NCI-H2171 (cell line): Measurements from ENCODE around the gene VTI1A.
"Not testable (repeated sequence)": the region's sequence is repeated elsewhere in the genome, so short reads cannot be mapped to it uniquely, and the experiment has no call there.

Experiments
- DNase-seq: peaks from one replicate; lab custom pipeline; 2025; lab: John Stamatoyannopoulos, UW

Gene VTI1A

DNA sequence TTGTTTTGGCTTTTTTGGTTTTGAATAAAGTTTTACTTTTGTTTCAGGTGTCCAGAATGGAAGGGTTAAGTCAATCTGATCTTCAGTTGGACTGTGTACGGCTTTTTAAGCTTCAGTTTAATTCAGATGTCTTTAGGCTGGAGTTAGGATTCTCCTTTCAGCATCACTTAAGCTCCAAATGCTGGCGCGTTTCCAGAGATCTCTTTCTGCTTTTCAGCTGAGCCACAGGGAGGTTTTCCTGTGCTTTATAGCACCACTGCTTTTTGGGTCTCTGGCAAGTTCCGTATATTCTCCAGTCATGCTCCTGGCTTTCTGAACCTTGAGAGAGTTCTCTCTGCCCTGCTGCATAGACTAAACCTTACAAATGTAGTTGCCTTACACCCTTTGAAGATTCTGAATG, 60.0 kb downstream of the VTI1A start:
- DNase-seq, result no peak

DNA sequence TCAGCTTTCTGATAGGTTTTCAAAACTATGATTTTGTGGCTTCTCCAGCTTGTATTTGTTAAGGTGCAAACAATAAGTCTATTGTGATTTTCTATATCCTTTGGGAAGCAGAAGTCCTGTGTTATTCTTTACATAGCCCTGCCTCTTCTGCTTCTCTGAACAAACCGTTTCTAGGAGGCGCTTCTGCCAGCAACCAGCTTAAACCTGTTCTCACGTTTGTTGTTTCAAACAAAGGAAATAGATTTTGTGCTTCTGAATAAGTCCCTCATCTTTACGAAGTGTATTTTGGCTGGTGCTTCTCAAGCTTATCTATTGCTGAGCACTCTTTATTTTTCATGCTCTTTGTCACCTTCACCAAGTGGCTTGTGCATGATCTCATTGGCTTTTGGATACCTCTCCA, 61.0 kb downstream of the VTI1A start:
- no peak for DNase-seq

DNA sequence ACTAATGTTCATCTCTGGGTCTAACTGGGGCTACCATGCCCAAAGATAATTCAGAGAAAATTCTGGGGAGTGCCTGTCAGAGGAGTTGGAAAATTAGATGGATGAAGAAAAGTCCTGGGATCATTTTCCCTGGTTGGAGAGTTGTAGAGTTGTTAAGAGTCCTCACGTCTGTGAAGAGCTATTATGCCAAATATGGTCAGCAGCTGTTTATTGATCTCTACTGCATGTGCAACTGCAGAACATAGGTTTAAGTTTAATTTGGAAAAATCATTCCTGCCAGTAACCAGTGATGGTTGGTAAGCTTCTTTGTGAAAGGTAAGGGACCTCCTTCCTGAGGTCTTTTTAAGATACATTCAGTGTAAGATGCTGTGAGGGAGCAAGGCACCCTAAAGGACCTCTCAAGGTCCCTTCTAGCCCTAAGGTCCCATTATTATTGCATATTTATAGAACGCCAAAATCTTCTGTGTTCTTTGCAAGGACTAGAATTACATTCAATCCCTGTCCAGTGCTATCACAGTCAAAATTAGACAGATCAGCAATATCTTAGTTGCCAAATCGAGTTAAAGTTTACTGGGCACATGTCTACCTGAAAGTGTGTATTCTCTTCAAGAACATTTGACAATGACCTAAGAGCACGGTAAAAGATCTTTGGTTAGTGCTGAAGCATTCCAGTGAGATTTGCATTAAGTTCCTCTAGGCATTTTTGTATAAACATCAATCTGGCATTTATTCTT, 62.7 kb downstream of the VTI1A start:
- no peak for DNase-seq

DNA sequence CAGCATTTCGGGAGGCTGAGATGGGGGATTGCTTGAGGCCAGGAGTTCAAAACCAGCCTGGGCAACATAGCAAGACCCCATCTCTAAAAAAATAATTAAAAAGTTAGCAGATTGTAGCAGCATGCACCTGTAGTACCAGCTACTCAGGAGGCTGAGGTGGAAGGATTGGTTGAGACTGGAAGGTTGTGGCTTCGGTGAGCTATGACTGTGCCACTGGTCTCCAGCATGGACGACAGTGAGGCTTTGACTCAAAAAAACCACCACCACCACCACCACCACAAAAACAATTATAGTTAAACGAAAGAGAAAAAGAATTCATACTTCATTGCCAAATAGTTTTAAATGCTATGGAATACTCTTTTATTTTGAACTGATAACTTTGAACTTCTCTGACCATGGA, 63.4 kb downstream of the VTI1A start:
- no peak for DNase-seq

DNA sequence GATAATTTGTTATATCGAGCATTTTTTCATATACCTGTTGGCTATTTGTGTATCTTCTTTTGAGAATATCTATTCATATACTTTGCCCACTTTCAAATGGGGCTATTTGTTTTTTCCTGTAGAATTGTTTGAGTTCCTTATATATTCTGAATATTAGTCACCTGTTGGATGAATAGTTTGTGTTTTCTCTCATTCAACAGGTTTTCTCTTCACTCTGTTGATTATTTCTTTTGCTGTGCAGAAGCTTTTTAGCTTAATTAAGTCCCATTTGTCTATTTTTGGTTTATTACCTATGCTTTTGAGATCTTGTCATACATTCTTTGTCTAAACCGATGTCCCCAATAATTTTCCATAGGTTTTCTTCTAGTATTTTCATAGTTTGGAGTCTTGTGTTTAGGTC, 65.3 kb downstream of the VTI1A start:
- DNase-seq, result no peak

DNA sequence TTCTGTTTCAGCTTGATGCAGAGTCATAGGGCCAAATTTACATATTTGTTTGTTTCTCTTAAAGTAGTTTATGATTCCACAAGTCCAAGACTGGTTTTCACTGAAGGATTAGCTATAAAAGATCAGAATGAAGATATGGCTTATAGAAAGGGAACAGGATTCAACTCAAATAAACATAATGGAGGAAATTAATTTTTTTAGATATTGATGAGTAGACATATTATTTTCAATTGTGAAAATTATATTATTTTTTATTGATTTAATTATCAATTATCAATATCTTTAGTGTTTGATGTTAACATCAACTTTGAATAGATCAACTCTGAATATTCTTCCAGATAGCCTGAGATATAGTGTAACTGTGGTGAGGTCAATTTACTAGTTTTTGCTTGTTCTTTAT, 68.1 kb downstream of the VTI1A start:
- DNase-seq, result no peak

DNA sequence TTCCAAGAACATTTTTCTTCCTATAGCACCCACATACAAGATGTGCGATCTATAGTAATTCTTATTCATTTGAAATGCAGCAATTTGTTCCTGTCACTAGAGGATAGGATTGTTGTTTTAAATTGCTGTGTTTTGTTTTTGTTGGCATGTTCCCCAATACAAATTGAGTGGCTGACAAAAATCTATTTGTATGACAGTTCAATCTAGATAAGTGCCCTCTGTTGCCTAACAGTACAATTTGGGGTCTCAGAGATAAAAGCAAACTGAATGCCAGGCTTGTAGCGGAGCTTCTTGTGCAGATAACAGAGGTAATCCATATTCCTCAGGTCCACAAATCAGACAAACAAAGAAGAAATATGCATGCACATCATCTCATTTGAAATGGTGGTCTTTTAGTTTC, 68.8 kb downstream of the VTI1A start:
- DNase-seq, result no peak

DNA sequence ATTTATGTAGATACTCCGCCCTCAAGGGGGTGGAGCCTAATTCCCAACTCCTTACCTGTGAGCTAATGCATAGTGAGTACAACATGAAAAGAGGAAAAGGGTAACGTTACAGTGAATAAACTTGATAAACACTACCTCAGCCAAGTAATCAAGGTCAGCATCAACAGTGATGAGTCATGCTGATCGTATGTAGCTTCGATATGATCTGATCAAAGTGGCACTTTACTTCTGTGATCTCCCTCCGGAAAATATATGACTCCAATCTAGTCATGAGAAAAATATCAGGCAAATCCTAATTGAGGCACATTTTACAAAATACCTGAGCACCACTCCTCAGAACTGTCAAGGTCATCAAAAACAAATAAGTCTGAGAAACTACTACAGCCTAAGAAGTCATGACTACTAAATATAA, 70.4 kb downstream of the VTI1A start:
- DNase-seq, result no peak

DNA sequence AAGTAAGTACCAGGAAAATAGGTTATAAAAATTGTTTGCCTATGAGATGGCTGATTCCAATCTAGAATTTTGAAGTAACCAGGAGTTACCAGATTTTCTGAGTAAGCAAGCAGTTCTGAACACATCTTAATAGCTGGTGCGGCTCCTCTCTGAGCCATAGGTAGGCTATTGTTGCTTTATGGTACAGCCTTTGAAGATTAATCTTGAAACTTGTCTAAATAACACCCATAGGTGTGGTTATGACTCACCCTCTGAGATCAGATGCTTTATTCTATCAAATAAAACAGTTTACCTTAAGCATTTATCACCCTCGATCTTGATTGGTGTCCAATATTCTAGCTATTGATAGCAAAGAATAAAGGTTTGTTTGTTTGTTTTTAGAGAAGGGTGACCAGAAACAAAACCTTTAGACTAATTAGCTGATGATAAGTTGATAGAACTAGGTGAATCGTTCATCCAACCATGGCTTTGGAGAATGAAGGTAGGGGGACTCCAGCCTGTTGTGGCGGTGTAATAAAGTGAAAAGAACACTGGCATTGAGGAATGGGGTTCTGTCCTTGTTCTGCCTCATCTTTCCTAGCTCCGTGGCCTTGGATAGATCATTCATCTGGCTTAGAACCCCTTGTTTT, 72.2 kb downstream of the VTI1A start:
- DNase-seq, result no peak

DNA sequence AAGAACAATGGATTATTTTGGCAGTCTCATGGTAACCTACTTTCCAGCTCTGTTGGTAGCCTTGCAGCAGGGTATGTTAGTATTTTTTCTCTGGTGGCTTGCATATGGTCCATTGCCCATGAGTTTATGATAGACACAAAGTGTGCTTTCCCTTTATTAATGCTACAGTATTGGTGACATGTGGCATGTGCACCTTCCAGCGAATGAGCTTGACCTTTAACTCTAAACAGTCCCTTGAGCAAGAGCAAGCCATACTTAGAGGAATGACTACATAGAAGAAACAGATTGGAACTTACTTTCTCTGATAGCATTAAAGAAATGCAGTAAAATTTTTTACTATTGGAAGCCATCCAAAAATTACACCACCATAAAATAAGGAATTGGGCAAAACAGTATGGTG, 73.9 kb downstream of the VTI1A start:
- DNase-seq, result no peak

DNA sequence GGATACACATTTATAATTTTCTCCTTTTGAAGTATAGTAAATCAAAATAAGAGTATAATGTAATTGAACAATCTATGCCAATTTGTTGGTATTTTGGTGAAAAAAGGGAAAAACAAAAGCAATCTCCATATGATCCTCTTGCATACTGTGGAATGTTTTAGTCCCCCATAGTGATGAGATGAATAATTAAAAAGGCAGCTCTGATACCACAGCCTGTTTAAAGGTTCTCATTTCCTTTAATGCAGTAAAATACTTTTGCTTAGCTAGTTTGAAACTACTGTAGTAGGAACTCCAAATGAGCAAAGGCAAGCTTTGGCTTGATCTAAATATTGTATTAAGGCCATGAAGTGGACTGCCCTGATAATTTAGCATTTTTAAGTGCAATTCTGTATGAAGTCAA, 77.6 kb downstream of the VTI1A start:
- no peak for DNase-seq

DNA sequence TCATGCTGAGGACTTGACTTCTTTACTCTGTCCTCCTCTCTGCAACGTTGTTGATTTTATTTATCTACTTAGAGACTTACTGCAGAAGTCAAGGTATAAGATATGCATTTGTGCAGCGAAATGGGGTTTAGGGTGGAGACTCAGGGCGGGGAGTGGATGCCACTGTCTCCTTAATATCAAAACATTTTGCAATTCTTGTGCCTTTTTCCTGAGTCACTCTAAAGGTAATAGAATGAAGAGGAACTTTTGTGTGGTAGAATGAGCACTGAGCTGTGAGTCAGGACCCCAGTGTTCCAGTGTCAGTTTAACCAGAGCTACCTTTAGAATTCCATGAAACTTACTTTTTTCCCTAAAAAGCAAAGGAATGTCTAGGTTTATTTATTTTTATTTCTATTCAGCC, 78.2 kb downstream of the VTI1A start:
- no peak for DNase-seq

DNA sequence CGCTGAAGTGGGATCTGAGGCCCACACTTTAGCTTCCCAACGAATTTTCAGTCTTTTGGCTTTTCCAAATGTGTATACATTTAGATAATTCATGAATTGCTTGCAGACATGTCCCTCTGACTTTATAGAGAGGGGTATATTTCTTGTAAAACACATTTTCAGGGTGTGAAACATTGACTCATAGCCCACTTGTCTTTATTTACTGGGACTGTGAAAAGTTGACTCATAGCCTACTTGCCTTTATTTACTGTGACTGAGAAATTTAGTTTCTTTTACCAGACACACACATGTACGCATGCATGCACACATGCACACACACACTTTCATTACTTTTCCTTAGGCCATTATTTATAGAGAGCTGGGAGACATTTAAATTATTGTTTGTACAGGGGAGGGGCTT, 79.1 kb downstream of the VTI1A start:
- DNase-seq, result no peak

DNA sequence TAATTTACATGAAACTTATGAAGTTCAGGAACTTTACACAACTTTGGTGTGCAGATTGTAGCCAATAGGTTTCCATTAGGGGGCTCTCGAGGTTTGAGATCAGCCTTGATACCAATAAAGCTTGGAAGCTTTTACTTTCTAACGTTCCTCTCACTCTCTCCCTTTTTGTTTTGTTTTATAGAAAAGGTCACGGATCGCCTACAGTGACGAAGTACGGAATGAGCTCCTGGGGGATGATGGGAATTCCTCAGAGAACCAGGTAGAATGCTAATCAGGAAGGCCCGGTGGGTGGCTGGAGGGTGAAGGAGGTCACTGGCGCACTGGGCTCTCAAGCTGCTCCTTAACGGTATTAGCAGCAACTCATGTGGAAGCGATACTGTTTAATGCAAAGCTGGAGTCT, 79.9 kb downstream of the VTI1A start:
- no peak for DNase-seq

DNA sequence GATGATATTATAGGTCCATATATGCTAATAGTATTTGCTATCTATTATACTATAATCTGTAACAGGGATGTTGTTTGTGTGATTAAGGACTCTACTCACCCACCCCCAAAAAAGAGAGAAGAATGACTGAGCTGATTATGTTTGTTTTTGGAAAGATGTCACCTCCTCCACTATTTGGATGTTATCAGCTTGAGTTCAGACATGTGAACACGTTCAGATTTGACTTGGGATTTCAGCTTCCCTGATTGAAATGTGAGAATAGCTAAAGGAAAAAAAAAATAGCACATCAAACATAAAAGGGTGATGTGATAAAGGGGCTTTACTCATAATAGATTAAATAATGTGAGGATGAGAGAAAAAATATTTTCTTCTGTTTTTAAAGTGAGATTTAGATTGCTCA, 81.2 kb downstream of the VTI1A start:
- DNase-seq, result no peak

DNA sequence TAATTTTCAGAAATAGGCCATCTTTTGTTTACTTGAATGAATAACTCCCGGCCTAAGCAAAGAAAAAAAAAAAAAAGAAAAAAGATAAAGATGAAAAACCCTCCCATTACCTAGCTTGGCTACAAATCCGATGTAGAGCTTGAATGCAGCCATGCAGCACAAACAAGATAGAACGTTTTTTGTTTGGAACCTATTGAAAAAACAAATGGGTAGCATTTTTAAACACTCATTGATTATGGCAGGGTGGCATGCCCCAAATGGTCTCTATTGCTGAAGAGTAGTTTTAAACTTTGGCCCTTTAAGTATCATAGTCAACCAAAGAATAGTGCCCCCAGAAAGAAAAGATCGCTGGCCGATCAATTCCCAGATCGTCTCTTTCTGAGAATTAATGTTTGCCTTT, 84.4 kb downstream of the VTI1A start:
- no peak for DNase-seq

DNA sequence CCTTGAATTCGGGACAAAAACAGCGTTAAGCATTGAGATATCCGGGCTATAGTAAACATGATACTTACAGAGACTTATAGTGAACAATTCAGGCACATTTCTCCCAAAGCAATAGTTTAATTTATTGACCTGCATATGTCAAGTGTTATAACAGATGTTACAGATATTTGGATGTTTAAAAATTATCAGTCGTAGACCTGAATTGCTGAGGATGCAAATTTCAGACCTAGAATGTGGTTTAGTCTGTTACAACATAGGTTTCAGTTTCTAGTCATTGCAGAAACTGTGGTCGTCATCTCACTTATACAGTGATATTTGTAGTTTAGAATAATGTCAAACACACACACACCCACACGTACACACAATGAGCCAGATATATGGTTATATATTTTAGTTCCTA, 85.2 kb downstream of the VTI1A start:
- no peak for DNase-seq

DNA sequence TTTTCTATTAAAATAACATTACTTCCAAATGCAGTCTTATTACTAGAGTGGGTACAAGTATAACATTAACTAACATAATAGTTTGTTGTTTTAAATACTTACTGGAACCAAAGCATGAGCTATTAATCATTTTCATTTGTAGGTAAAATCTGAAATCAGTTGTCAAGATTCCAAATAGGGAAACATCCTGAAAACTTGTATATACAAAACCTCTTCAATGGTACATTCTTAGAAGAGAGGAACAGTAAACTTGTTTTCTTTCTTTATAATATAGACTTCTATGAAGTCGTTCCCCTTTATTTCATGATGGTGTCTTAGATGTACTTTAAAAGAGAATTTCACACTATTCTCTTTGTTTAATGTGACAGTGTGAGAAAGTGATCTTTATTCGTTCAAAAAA, 85.9 kb downstream of the VTI1A start:
- DNase-seq, result no peak

DNA sequence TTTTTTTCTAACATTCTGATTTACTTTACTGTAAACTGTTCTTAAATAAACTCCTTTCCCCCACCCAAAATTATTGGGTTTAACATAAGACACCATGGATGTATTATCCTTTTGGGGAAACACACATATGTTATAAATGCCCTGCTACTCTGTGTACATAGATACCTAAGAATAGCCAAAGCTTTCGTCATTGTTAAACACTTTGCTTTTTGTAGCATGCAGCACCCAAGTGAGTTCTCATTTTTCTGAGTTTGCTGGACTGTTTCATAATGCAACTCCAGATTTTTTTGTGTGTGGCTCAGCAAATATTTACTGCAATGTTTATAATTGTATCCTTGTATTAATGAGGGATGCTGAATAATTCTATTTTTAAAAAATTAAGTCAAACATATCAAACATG, 86.9 kb downstream of the VTI1A start:
- DNase-seq, result no peak

DNA sequence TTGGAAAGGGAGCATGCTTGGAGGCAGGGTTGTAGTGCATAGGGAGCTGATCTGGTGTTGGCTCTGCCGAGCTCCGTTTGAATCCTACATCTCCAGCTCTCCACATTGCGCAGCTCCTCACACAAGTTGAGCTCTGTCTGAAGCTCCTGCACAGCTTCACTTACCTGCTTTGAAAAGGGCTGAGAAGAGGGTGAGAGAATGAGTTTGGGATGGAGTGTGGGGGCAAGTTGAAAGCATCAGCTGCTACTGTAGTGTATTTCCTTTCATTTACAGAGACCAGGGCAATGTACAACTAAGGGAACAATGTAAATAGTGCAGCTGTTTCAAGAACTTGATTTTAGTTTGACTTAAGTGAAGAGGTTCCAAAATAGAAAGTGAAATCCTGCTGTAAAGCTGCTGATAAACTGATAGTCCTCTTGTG, 88.5 kb downstream of the VTI1A start:
- DNase-seq, result no peak

DNA sequence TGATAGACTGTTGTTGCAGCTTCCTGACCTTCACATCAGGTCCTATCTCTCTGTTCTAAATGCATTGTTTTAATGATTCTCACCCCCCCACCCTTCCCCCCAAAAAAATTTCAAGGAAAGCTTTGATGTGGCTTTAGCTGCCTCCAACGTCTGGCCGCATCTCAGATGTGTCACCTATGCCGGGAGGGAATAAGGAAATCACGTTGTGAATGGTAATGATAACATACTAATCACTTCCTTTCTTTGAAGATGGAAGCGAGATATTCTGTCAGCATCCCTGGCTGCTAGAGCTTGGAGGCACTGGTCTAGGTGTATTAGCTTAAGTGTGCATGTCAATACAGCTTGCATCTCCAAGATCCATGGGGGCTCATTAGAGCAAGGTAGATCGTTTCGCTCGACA, 89.6 kb downstream of the VTI1A start:
- DNase-seq, result no peak

DNA sequence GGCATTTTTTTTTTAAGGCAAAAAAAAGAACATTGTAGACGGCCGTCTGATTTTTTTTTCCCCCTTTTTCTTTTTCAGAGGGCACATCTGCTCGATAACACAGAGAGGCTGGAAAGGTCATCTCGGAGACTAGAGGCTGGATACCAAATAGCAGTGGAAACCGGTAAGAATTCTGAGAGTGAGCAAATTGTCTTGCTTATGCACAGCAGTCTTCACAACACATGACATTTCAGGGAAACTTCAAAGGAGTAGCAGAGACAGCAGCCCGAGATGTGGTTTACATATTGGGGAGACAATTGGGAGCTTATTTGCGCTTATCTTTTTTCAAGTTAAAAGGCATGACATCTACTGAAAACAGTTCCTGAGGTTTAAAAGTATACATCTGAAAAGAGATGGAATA, 91.2 kb downstream of the VTI1A start:
- DNase-seq, result no peak

DNA sequence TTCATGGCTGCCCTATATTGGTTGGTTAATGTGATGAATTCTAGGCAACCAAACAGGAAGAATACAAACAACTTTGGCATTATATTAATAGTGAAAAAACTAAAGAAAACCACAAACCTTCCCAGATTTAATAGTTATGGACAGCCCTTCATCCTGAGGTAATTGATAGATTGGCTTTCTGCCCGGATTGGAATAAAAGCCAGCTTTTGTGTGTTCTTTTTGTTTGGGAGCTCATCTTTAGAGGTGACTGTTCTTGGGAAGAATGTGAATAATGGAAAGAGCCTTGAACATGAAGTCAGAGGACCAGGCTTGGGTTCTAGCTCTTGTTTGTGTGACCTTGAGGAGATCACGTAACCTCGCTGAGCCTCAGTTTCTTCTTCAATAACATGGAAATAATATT, 92.3 kb downstream of the VTI1A start:
- no peak for DNase-seq

DNA sequence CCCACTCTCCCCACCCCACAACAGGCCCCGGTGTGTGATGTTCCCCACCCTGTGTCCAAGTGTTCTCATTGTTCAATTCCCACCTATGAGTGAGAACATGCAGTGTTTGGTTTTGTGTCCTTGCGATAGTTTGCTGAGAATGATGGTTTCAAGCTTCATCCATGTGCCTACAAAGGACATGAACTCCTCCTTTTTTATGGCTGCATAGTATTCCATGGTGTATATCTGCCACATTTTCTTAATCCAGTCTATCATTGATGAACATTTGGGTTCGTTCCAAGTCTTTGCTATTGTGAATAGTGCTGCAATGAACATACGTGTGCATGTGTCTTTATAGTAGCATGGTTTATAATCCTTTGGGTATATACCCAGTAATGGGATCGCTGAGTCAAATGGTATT, 95.8 kb downstream of the VTI1A start:
- DNase-seq, result not testable (repeated sequence)
